WI38 (cell line): ENCODE data around the gene C5orf24.
"Not testable (repeated sequence)": the region's sequence is repeated elsewhere in the genome, so short reads cannot be mapped to it uniquely, and the experiment has no call there.

ENCODE experiments used
- H3K4me3 ChIP-seq: 2 replicates; pipeline ENCODE4 v1.5.1; 2011; ENCODE audit warnings: low read depth, mild to moderate bottlenecking, control low read depth, low read length
- TF ChIP-seq, protein P1 (sequence below): IDR thresholded peaks from 2 replicates; pipeline ENCODE4 v1.5.1; 2012; ENCODE audit warnings: low read depth, mild to moderate bottlenecking, control low read depth, low read length

C5orf24 gene

DNA sequence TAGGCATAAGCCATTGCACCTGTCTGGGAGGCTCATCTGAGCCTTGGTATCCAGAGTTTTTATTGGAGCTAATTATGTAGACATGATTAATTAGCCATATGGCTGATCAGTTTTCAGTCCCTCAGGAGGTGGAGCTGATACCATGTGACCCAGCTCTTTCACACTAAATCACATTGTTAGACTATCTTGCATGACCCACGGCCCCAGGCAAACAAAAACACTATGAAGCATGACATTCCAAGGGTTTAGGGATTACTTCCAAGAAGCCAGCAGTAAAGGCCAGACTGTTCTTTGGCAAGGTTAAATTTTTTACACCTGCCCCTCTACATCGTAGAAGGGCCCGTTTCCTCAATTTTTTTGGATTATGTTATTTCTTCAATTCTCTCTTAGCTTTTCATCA lies 5.0 kb upstream of the C5orf24 start:
- H3K4me3 ChIP-seq: no peak overlapping the region
- TF ChIP-seq, protein P1, sequence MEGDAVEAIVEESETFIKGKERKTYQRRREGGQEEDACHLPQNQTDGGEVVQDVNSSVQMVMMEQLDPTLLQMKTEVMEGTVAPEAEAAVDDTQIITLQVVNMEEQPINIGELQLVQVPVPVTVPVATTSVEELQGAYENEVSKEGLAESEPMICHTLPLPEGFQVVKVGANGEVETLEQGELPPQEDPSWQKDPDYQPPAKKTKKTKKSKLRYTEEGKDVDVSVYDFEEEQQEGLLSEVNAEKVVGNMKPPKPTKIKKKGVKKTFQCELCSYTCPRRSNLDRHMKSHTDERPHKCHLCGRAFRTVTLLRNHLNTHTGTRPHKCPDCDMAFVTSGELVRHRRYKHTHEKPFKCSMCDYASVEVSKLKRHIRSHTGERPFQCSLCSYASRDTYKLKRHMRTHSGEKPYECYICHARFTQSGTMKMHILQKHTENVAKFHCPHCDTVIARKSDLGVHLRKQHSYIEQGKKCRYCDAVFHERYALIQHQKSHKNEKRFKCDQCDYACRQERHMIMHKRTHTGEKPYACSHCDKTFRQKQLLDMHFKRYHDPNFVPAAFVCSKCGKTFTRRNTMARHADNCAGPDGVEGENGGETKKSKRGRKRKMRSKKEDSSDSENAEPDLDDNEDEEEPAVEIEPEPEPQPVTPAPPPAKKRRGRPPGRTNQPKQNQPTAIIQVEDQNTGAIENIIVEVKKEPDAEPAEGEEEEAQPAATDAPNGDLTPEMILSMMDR: no peak

DNA sequence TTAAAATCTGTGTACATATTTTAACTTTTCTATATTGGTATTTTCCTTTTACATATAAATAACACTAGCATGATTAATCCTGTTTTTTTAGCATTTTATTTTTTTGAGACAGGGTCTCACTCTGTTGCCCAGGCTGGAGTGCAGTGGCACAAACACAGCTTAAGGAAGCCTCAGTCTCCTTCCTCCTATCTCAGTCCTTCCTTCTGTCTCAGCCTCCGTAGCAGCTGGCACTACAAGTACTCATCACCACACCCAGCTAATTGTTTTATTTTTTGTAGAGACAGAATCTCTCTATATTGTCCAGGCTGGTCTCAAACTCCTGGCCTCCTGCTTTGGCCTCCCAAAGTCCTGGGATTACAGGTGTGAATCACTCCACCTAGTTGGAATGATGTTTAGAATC lies 1.5 kb upstream of the C5orf24 start:
- TF ChIP-seq, protein P1: no peak

DNA sequence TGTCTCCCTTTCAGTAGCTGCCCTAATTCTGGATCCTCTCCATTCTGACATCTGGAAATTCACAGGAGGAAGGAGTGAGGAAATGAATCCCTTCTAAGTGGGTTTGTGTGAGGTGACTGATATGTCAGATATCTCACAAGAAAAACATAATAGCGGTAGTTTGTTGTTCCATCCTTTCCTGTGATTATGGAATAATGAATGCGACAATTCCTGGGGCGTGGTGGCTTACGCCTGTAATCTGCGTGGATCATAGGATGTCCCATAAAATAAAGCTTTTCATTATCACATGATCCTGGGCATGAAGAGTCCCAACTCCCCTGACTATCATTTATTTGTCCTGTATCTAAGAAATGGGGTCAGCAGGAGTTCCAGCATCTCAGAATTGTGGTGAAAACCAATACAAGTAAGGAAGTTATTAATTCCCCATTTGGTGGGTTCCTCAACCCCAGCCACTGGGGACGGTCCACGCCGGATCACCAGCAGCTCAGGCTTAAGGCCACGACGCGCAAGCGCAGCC lies 375 bp upstream of the C5orf24 start:
- TF ChIP-seq, protein P1: no peak
- H3K4me3 ChIP-seq: peak overlapping the region; percentile 95

More for the DNA sequence above, 1.5 kb upstream of the C5orf24 start:
- no peak overlapping the region for H3K4me3 ChIP-seq

DNA sequence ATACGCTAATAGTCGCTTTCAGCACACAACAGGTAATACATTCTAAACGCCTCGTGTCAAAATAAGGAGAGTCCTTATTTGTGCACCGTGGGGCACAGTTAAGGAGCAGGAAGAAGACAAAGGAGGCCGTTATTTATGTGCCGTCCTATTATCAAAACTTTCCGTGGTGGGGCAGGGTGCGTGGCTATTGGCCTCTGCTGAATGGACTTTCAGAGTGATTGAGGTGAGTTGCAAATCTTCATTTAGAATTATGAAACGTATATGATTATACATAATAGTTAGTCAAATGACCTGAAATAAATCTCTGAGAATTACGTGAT lies 833 bp downstream of the C5orf24 start:
- TF ChIP-seq, protein P1: no peak
- peak overlapping the region; percentile 95 for H3K4me3 ChIP-seq

DNA sequence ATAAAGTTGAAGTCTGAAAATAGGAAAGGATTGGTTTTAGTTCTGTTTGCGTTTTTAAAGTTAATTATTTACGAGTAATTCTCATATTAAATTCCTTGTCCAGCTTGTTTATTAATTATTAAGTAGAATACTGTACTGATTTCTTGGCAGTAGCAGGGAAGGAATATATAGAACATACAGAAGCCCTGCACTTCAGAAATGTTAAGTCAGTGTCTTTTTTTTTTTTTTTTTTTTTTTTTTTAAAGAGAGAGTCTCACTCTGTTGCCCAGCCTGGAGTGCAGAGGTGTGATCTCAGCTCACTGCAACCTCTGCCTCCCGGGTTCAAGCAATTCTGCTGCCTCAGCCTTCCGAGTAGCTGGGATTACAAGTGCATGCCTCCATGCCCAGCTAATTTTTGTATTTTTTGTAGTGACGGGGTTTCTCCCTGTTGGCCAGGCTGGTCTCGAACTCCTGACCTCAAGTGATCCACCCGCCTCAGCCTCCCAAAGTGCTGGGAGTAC lies 3.7 kb downstream of the C5orf24 start:
- not testable (repeated sequence) for H3K4me3 ChIP-seq

DNA sequence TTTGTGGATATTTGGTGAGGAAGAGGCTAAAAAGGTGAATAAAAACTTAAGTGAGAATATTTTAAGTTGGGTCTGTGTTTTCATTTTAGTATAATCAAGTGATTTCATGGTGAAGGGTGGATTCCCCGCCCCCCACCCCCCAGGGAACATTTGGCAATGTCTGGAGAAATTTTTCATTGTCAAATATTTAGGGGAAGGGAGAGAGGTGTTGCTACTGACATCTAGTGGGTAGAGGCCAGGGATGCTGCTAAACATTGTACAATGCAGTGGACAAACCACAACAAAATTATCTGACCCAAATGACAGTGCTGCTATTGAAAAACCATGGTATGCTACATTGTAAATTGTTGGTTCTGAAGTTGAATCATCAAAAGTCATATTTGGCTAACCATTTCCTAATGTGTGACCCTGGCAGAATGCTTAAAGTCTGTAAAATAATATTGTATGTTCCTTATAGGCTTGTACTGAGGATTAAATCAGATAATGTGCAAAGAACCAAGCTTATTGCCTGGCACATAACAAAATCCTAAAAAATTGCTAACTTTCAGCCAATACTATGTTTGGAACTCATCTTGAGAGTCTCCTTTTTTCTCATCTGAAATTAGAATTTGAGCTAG lies 5.6 kb downstream of the C5orf24 start:
- H3K4me3 ChIP-seq: no peak overlapping the region
- TF ChIP-seq, protein P1: peak; percentile 47

DNA sequence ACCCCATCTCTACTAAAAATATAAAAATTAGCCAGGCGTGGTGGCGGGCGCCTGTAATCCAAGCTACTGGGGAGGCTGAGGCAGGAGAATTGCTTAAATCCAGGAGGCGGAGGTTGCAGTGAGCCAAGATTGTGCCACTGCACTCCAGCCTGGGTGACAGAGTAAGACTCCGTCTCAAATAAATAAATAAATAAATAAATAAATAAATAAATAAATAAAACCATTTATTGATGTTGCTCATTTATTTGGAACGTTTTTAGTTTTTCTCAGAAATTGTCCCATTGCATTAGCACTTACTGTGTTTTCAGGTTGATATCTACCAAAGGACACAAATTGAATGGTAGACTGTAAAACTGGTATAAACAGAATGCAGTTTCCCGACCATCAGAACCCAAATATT lies 10.7 kb downstream of the C5orf24 start:
- H3K4me3 ChIP-seq: not testable (repeated sequence)

DNA sequence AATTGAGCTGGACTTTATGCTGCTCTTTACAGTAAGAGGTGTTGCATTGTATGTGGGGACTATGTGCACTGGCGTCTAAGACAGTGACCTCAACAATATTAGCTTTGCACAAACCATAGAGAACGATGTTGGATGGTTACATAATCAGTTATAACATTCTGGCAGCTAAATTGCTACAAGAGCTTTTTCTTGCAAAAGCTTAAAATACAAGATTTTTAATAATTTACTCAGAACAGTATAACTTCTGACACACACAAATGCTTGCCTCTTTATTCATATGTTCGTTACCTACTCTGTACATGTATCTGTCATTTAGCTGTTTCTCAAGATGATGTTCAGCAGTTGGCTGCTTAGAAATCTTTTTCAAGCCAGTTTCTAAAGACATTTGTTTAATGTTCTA lies 11.6 kb downstream of the C5orf24 start:
- H3K4me3 ChIP-seq: no peak overlapping the region
- TF ChIP-seq, protein P1: no peak
